Psoas muscle (tissue), 8 donors: ENCODE results near the gene GTF2F1. TPM values are rescaled to one million over a fixed set of nuclear protein-coding genes. Genes with fewer than 3 reads are reported as not detected.
"Not testable (repeated sequence)": the region's sequence is repeated elsewhere in the genome, so short reads cannot be mapped to it uniquely, and the experiment has no call there.

Experiments
- ATAC-seq, 4 donors: fragments of 200-7000 bp; cut with Tn5 transposase; one replicate each; pipeline ENCODE4 v1.9.1; 2020; ENCODE audit warnings: moderate library complexity in 3 of 4, mild to moderate bottlenecking in 2 of 4
- DNase-seq, 2 donors: peaks; one replicate each; pipeline ENCODE4 v3.0.0-alpha.2; 2020
- H3K27ac ChIP-seq: fragments of 200-600 bp; one replicate; pipeline ENCODE4 v1.8.0; 2022
- H3K27me3 ChIP-seq, 3 donors: fragments of 200-600 bp in 1 of 3; one replicate each; pipeline versions ENCODE4 v1.6.1 to v1.8.0; 2013 to 2022; ENCODE audit warnings: low read length in 2 of 3, mild to moderate bottlenecking in 2 of 3, moderate library complexity in 1 of 3; ENCODE audit not compliant: insufficient read depth in 3 of 3
- H3K36me3 ChIP-seq, 2 donors: fragments of 200-600 bp in 1 of 2; one replicate each; pipeline versions ENCODE4 v1.6.1 to v1.8.0; 2013 to 2022; ENCODE audit warnings: low read depth in 1 of 2, mild to moderate bottlenecking in 1 of 2, moderate library complexity in 1 of 2; ENCODE audit not compliant: insufficient read depth in 1 of 2
- H3K4me1 ChIP-seq: fragments of 200-600 bp; one replicate; pipeline ENCODE4 v1.8.0; 2022
- H3K4me3 ChIP-seq: fragments of 200-600 bp; one replicate; pipeline ENCODE4 v1.8.0; 2022; ENCODE audit warnings: mild to moderate bottlenecking
- H3K9me3 ChIP-seq: fragments of 200-600 bp; one replicate; pipeline ENCODE4 v1.8.0; 2022
- CTCF ChIP-seq: fragments of 200-600 bp; IDR thresholded peaks from one replicate; pipeline ENCODE4 v1.8.0; 2022; ENCODE audit warnings: antibody characterized with exemption
- WGBS, 3 donors: extraction: QIAGEN DNeasy Blood & Tissue Kit; methylation state at CpG; one replicate each; pipeline versions ENCODE4 v1.1.6 to v1.1.7; 2013; 5-methylcytosine and 5-hydroxymethylcytosine counted together
- intact Hi-C, 2 donors: fragments of 100-400 bp; cut with DNase I; formaldehyde crosslinking; loops; one replicate each; pipeline versions ENCODE4 v1.11.0 to v1.14.2; 2022
- polyA plus RNA-seq, 3 donors: library from polyadenylated mRNA; stranded (reverse); fragments of 200-250 nt; gene quantifications; one replicate each; pipeline ENCODE4 v1.2.3, GENCODE V29; 2013
- total RNA-seq, 4 donors: library from RNA; stranded (reverse); fragmentation: NEBNext Ultra II Directional in 2 of 4; extraction: Animal tissue kit (Norgen Biotek cat#: 25700) in 2 of 4; gene quantifications; one replicate each; pipeline versions ENCODE4 v1.2.1 to v1.2.4, GENCODE V29; 2021 to 2023
- donor health status: healthy with polysubstance abuse.
- donor health status: DM: no; HTN: no; CAD: no; lungs with moderate emphysema.
- donor health status: Bipolar disorder and iron deficiency.
- donor health status: healthy.
- donor health status: DM: yes; HTN: yes; CAD: no.
- donor health status: DM: no; HTN: no; CAD: no.
- donor health status: DM: no; HTN: no; CAD: no.
- donor health status: DM: yes; HTN: yes; CAD: no.

The GTF2F1 gene
- total and polyA plus RNA-seq, 7 donors, result 23.7 to 60.0 (median 33.8) TPM

- Histone ChIP-seq H3K4me1 (peaks cover 6% of the 10 kb centered on the region), H3K27ac (no peak overlapping the region), H3K27me3 (no peaks in the 10 kb centered on the region), H3K36me3 (peaks cover 5 to 62% of the 10 kb centered on the region in 2 donors), H3K9me3 (no peaks in the 10 kb centered on the region), H3K4me3 (no peak overlapping the region)
- ATAC-seq (no peak), DNase-seq (no peak)
- no peak for TF ChIP-seq CTCF
- intact Hi-C loops, result loop anchor here in 1 of 2 donors (5.0 kb wide), 1 partner anchor 142 kb away; no protein-coding TSS in a partner anchor
- 93 to 97% (median 96%) methylated on average over 21 of the region's 21 CpGs for WGBS, 3 donors
Observed at GRCh38 chr19:6364353-6364752, 28.6 kb downstream of the GTF2F1 start.

GRCh38 chr19:6362351-6362801 lies 30.6 kb downstream of the GTF2F1 start:
- Histone ChIP-seq H3K4me1 (peaks cover 6% of the 10 kb centered on the region), H3K27ac (peak overlapping the region; percentile 85), H3K4me3 (peak overlapping the region; percentile 95), H3K9me3 (no peaks in the 10 kb centered on the region), H3K27me3 (no peaks in the 10 kb centered on the region), H3K36me3 (peaks cover 5 to 42% of the 10 kb centered on the region in 2 donors)
- intact Hi-C loops, result loop anchor here in 1 of 2 donors (5.0 kb wide), 1 partner anchor 140 kb away; no protein-coding TSS in a partner anchor
- TF ChIP-seq CTCF, result no peak
- DNase-seq (no peak), ATAC-seq (no peak)
- whole genome bisulfite sequencing, 3 donors, result 20 to 31% (median 27%) methylated on average over 11 of the region's 11 CpGs

GRCh38 chr19:6362027-6362350 lies 31.0 kb downstream of the GTF2F1 start:
- ATAC-seq, result peak in 1 of 4 donors; percentile 23
- H3K36me3 ChIP-seq, result peaks cover 5 to 39% of the 10 kb centered on the region in 2 donors

GRCh38 chr19:6360857-6361216 lies 32.1 kb downstream of the GTF2F1 start:
- Histone ChIP-seq H3K27ac (peak overlapping the region; percentile 85), H3K4me3 (peak overlapping the region; percentile 95), H3K36me3 (peaks cover 5 to 27% of the 10 kb centered on the region in 2 donors)
- intact Hi-C loops, result loop anchor here in 1 of 2 donors (5.0 kb wide), 1 partner anchor 139 kb away; no protein-coding TSS in a partner anchor
- H3K9me3 ChIP-seq, H3K4me1 ChIP-seq, H3K27me3 ChIP-seq, ATAC-seq, DNase-seq: not testable (repeated sequence)
- WGBS, 3 donors, result 94 to 97% (median 94%) methylated on average over 10 of the region's 10 CpGs

More at GRCh38 chr19:6362027-6362350, 31.0 kb downstream of the GTF2F1 start:
- intact Hi-C loops, result loop anchor here in 1 of 2 donors (5.0 kb wide), 1 partner anchor 140 kb away; no protein-coding TSS in a partner anchor
- no peak for TF ChIP-seq CTCF
- Histone ChIP-seq H3K9me3 (no peaks in the 10 kb centered on the region), H3K4me1 (peaks cover 6% of the 10 kb centered on the region), H3K27me3 (no peaks in the 10 kb centered on the region), H3K27ac (peak overlapping the region; percentile 85), H3K4me3 (peak overlapping the region; percentile 95)
- no peak for DNase-seq
- 0% methylated on average over 5 to 7 of the region's 7 CpGs for WGBS, 3 donors

- intact Hi-C loops, result loop anchor here in 1 of 2 donors (5.0 kb wide), 1 partner anchor 138 kb away; no protein-coding TSS in a partner anchor
- not testable (repeated sequence) for H3K4me3 ChIP-seq, H3K27me3 ChIP-seq, H3K27ac ChIP-seq, H3K9me3 ChIP-seq, ATAC-seq, DNase-seq, H3K4me1 ChIP-seq
- 86 to 94% (median 88%) methylated on average over 12 of the region's 12 CpGs for WGBS, 3 donors
- H3K36me3 ChIP-seq, result peaks cover 4 to 23% of the 10 kb centered on the region in 2 donors
Observed at GRCh38 chr19:6360445-6360844, 32.5 kb downstream of the GTF2F1 start.
